PC-9 (cell line): ENCODE results near the gene RMC1.

ENCODE experiments used
- CTCF ChIP-seq: fragments of 200-600 bp; sonication (generic); conservative IDR thresholded peaks from 2 replicates; pipeline ENCODE4 v1.6.1; 2017; ENCODE audit warnings: mixed run types, antibody characterized with exemption, mild to moderate bottlenecking, moderate library complexity
- EZH2 ChIP-seq: fragments of 200-600 bp; sonication (generic); IDR thresholded peaks from 2 replicates; pipeline ENCODE4 v1.8.0; 2017; ENCODE audit warnings: antibody characterized with exemption, low read depth

DNA sequence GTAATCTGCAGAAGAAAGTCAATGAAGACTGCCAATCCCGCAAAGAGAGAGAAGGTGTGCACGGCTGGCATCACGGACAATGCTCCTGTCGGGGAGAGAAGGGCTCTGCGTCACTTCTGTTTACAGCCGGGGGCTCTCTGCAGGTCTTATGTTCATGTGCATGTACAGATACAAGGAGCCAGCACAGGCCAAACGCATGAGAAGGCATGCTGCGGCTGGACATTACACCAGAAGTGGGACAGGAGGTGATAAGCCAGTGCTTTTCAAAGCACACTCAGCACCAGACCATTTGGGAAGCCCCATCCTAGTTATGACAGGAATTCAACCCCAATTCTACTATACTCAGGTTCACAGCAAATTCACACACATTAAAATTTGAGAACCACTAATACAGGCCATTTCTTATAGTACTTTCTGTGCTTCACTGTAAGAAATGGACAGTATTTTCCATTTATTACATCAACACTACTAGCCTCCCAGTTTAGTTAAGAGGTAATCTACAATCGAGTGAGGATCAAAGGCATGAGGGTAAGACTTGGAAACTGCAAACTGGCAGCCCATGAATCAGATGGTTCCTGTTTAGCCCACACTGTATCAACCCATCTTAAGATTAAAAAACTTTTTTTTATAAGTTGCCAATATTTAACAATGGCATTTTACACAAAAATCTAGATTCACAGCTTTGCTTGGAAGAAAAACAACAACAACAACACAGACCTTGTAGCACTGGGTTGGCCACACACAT, 38.2 kb downstream of the RMC1 start:
- TF ChIP-seq CTCF (no peak), EZH2 (no peak)
